NCI-H146 (cell line): Measurements from ENCODE around the gene WDR74.
"Not testable (repeated sequence)": the region's sequence is repeated elsewhere in the genome, so short reads cannot be mapped to it uniquely, and the experiment has no call there.

ENCODE experiments used
- DNase-seq: peaks from one replicate; lab custom pipeline; 2025; lab: John Stamatoyannopoulos, UW

Gene WDR74

GRCh38 chr11:62859281-62859703 is 19.9 kb upstream of the WDR74 start:
- DNase-seq = not testable (repeated sequence)

- no peak for DNase-seq
Observed at GRCh38 chr11:62858201-62858600, 18.8 kb upstream of the WDR74 start.

GRCh38 chr11:62857541-62857982 is 18.2 kb upstream of the WDR74 start:
- no peak for DNase-seq

DNA sequence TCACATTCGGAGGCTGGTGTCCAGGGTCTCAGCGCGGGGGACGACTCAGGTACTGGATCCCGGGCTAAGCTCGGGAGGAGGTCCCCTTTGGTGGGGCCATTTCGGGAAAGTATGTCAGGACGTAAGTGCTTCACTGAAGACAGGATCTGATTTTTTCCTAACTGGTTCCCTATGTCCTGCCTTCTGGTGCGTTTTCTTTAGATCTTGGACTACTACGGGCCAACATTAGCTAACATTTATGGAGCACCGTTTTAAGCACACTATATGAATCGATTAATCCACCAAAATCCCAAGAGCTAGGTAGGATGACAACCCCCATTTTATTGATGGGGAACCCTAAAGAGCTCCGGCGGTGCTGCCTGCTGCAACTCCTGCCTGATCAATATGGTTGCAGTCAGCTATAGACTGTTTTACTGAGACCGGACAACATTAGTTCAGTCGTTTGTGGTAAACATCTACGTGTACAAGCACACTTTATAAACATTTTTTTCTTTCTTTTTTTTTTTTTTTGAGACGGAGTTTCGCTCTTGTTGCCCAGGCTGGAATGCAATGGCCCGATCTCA is 17.0 kb upstream of the WDR74 start:
- DNase-seq = peak; percentile 31

DNA sequence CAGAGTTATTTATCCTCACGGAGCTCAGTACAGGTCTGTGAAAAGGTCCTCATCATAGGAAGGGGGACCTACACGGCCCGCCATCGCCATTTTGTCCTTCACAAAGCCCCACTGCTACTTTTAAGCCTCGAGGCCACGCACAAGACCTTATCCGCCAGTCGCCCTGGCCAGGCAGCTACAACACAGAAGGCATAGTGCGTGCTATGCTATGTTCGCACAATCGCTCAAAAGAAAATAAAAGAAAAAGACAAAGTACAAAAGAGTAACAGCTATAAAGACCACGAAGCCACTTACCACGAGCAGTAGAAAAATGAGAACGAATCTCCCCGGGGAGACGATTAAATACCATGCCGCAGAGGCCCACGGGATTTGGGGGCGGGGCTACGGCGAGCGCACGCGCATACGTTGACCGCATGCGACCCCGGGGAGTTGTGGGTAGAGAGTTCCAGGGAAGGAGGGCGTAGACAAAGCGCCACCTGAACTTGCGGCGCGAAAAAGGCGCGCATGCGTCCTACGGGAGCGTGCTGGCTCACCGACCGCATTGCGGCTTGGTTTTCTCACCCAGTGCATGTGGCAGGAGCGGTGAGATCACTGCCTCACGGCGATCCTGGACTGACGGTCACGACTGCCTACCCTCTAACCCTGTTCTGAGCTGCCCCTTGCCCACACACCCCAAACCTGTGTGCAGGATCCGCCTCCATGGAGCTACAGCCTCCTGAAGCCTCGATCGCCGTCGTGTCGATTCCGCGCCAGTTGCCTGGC is 16.4 kb upstream of the WDR74 start:
- DNase-seq = peak; percentile 99

- no peak for DNase-seq
Observed at GRCh38 chr11:62854825-62855570, 15.6 kb upstream of the WDR74 start.

DNA sequence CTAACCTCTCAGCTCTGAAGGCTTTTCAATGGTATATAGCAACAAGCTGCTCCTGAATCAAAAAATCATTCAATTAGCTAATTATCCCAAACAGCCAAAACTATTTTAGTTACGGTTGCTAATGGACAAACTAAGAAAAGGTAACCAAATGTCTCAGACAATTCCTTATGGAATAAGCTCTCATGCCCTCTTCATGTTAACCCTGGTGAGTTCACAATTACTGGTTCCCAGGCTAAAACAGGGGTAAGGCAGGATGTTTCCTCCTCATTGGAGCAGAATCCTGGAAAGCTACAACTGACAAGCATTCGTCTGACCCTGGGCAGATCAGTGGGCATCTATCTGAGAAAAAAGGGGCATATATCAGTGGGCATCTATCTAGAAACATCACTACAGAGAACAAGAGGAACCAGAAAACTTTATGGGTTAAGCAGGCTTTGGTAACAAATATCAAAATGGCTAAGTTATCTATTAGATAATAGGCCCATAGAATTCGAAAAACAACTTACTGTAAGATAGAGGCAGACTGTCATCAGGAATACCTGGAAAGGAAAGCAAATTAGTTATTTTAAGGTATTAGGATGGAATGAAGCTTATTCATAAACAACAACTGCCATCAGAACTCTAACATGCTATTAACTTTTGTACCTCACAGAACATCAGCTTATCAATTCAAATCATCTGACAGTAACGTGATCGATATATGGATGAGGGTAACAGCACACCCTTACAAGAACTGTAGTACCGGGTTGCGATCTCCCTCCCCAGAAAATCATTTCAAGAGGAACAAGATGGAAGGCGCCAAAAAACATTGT is 14.8 kb upstream of the WDR74 start:
- peak; percentile 11 for DNase-seq

- no peak for DNase-seq
Observed at GRCh38 chr11:62853279-62853965, 14.0 kb upstream of the WDR74 start.

GRCh38 chr11:62852523-62853188 is 13.3 kb upstream of the WDR74 start:
- no peak for DNase-seq

- DNase-seq = no peak
Observed at GRCh38 chr11:62851807-62852522, 12.6 kb upstream of the WDR74 start.

DNA sequence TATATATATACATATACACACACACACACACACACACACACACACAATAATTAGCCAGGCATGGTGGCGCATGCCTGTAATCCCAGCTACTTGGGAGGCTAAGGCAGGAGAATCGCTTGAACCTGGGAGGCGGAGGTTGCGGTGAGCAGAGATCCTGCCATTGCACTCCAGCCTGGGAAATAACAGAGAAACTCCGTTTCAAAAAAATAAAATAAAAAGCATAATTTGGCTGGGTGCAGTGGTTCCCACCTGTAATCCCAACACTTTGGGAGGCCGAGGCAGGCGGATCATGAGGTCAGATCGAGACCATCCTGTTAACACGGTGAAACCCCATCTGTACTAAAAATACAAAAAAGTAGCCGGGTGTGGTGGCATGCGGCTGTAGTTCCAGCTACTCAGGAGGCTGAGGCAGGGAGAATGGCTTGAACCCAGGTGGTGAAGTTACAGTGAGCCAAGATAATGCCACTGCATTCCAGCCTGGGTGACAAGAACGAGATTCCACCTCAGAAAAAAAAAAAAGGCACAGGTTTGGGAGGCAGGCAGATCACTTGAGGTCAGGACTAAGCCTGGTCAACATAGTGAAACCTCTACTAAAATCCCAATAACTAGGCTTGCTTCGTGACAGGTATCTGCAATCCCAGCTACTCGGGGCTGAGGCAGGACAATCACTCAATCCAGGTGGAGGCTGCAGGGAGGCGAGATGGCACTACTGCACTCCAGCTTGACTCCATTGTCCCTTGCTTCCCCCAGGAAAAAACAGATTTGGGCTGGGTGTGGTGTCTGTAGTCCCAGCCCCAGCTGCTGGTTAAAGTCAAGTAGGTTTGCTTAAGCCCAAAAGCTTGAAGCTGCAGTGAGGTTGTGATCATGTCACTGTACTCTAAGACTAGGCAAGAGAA is 11.8 kb upstream of the WDR74 start:
- peak; percentile 18 for DNase-seq

GRCh38 chr11:62847767-62848314 is 8.5 kb upstream of the WDR74 start:
- DNase-seq = no peak

DNA sequence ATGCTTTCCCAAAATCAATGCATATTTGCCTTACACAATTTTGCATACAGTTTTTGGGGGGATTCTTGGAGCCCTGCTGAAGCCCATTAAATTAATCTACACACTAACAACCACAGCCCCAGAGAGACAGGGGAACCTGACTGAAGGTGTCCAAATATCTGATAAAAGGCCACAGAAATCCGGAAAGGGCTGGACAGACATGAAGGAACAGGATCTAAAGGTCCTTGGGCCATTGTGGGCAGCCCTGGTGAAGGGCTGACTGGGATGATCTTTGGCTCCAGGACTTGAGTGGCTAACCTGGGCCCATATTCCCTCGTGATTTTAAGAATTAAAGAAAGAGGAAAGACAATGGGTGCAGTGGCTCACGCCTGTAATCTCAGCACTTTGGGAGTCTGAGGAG is 6.8 kb upstream of the WDR74 start:
- DNase-seq = no peak

DNA sequence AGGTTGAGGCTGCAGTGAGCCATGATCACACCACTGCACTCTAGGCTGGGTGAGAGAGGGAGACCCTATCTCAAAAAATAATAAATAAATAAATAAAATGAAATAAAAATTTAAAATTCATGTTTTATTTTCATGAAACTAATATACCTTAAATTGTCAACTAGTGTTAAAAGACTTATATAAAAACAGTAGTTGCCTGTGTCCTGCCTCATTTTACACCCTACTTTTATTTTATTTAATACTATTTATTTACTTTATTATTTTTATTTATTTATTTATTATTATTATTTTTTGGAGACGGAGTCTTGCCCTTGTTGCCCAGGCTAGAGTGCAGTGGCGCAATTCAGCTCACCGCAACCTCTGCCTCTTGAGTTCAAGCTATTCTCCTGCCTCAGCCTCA is 4.8 kb upstream of the WDR74 start:
- DNase-seq = no peak

- DNase-seq = no peak
Observed at GRCh38 chr11:62843466-62843865, 4.1 kb upstream of the WDR74 start.

- DNase-seq = peak; percentile 69
Observed at GRCh38 chr11:62842891-62843290, 3.5 kb upstream of the WDR74 start.

- peak; percentile 81 for DNase-seq
Observed at GRCh38 chr11:62842171-62842741, 2.9 kb upstream of the WDR74 start.

GRCh38 chr11:62841361-62842170 is 2.2 kb upstream of the WDR74 start:
- peak; percentile 97 for DNase-seq
